ENCODE results near the gene TMEM81.
A peak's percentile ranks its signal among the peaks of the same experiment; 100 is the strongest.

TMEM81 gene

DNA sequence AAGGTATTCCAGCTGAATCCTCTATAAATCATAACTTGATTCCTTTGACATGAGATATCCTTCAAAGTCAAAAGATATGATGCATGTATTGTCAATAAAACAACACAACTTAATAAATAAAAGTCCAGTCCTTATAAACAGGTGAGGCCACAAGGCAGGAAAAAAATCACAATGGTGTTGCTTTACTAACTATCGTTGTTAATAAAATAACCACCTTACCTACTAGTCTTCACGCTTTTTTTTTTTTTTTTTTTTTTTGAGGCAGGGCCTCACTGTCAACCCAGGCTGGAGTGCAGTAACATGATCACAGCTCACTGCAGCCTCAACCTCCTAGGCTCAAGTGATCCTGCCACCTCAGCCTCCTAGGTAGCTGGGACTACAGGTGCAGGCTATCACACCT is at the start of gene TMEM81:
TSS of gene TMEM81 (minus strand) at position 101 of the 400 bp plus-strand sequence. CDS start 140 bp downstream, outside the sequence.
- no peak for DNase-seq (ENCODE audit: low read depth in 3 of 3)

DNA sequence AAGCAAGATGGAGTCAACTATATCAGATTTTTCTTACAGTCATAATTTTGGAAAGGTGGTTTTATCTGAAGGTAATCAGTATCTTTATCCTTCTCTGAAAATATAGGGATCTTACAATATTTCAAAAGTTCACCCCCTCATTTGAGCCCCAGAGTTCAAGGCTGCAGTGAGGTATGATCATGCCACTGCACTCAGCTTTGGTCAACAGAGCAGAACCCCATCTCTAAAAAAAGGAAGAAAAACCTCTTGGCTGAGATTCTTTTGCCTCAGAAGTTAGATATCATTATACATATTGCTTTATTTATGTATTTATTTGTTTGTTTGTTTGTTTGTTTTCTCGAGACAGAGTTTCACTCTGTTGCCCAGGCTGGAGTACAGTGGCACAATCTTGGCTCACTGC is 49.0 kb upstream of the TMEM81 start:
- DNase-seq (ENCODE audit: low read depth in 3 of 3): no peak

- DNase-seq (ENCODE audit: low read depth in 3 of 3): no peak
These were observed 45.3 kb upstream of the TMEM81 start for GRCh38 chr1:205129447-205130029.

- DNase-seq (ENCODE audit: low read depth in 3 of 3): no peak
These were observed 43.8 kb upstream of the TMEM81 start for GRCh38 chr1:205128050-205128449.

DNA sequence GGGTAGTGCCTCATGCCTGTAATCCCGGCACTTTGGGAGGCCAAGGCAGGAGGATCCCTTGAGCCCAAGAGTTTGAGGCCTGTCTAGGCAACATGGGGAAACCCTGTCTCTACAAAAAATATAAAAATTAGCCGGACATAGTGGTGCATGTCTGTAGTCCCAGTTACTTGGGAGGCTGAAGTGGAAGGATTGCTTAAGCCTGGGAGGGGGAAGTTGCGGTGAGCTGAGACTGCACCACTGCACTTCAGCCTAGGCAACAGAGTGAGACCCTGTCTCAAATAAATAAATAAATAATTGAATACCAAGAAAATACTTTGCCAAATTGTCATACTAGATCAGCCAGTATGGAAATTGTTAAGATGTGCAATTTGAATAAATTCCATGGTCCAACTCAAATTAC is 43.4 kb upstream of the TMEM81 start:
- no peak for DNase-seq (ENCODE audit: low read depth in 3 of 3)

DNA sequence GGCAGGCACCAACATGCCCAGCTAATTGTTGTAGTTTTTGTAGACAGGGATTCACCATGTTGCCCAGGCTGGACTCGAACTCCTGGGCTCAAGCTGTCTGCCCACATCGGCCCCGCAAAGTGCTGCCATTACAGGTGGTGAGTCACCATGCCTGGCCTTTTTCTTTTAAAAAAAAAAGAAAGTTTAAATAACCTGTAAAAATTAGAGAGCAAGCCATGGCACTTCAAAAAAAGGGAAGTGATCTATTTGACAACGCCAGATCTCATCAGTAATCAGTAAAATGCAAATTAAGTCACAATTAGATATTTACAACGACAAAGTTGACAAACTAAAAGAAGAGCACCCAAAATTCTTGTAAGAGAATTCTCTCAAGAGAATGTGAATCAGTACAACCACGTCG is 40.5 kb upstream of the TMEM81 start:
- DNase-seq (ENCODE audit: low read depth in 3 of 3): no peak

GRCh38 chr1:205122489-205122882 is 38.2 kb upstream of the TMEM81 start:
- no peak for DNase-seq (ENCODE audit: low read depth in 3 of 3)

DNA sequence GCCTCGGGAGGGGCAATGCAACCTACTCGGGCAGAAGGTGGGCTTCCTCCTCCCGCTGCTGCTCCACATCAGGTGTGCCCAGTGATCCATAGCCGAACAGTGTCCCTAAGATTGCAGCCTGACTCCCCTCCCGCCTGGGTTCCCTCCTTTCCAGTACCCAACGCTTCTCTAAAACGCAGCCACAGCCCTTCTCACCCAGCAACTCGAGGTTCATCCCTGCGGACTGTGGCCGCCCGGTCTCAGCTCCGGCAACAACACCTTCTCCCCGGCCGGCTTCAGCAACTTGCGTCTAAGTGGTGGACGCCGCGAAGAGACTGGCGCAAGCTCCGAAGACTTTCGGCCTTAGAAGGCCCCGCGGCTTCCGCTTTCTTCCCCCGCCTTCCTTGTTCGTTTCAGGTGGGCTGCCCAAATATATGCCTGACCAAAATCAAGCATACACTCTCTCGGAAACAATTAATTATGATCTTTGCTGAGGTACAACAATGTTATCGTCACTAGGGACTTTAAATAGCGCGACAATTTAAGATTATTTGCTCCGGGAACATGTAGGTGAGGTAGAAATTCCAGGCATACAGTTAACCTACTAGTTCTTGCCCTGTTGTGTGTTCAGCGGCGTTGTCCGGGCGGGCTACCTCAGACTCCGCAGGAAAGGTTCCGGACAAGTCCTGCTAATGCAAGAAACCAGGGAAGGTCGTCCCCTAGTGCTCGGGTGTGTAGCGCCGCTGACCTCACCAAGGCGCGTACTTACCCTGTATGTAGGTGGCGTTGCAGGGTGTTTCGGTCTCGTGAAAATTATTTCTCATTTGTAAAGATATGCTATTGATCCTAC is 37.6 kb upstream of the TMEM81 start, which contains the start of gene RBBP5:
TSS of gene RBBP5 (minus strand) at position 319 of the 829 bp plus-strand sequence. CDS start at position 214, 105 bp downstream.
- peak; percentile 89 to 90 (median 90) for DNase-seq (ENCODE audit: low read depth in 3 of 3)

- no peak for DNase-seq (ENCODE audit: low read depth in 3 of 3)
These were observed 34.5 kb upstream of the TMEM81 start for GRCh38 chr1:205118752-205119151.

- DNase-seq (ENCODE audit: low read depth in 3 of 3): no peak
These were observed 27.1 kb upstream of the TMEM81 start for GRCh38 chr1:205111354-205111753.

DNA sequence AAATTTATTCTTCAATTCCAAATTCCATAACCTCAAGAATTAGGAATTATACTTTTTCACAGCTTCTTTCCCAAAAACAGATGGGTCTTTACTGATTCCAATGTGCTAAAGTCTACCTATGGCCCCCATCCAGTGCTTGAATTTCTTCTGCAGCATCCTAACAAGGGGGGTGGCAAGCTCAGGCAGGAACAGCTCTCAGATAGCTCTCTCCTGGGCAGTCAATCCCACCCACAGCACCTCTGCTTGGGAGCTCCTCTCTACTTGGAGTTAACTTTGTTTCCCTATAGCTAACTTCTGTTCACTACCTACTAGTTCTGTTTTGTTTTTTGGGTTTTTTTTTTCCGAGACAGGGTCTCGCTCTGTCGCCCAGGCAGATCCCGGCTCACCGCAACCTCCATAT is 25.5 kb upstream of the TMEM81 start:
- no peak for DNase-seq (ENCODE audit: low read depth in 3 of 3)

DNA sequence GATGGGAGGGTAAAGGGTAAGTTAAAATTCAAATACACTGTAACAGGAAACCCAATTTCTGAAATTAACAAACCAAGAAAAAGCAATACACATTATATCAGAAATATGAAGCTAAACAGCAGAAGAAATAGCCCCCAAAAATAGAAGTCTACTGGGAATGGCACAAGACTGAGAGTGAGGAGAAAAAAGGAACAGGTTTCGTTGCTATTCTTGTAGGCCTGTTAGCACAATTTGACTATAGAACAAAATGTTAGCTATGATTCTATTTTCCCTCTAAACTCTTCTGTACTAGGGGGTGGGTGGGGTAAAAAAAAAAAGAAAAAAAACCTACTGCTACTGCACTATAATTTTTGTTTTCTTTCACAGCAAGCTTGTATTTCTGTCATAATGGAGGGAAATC is 25.0 kb upstream of the TMEM81 start:
- DNase-seq (ENCODE audit: low read depth in 3 of 3): no peak

- DNase-seq (ENCODE audit: low read depth in 3 of 3): no peak
These were observed 24.2 kb upstream of the TMEM81 start for GRCh38 chr1:205108464-205108863.

GRCh38 chr1:205107327-205107726 is 23.1 kb upstream of the TMEM81 start:
- no peak for DNase-seq (ENCODE audit: low read depth in 3 of 3)

DNA sequence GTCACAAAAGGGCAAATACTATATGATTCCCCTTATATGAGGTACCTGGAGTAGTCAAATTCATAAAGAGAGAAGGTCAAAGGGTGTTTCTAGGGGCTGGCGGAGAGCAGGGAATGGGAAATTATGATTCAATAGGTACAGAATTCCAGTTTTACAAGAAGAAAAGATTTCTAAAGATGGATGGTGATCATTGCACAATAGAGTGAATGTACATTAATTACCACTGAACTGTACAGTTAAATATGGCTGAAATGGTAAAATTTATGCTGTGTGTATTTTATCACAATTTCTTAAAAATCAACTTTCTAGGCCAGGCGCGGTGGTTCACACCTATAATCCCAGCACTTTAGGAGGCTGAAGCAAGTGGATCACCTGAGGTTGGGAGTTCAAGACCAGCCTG is 18.1 kb upstream of the TMEM81 start:
- DNase-seq (ENCODE audit: low read depth in 3 of 3): no peak

DNA sequence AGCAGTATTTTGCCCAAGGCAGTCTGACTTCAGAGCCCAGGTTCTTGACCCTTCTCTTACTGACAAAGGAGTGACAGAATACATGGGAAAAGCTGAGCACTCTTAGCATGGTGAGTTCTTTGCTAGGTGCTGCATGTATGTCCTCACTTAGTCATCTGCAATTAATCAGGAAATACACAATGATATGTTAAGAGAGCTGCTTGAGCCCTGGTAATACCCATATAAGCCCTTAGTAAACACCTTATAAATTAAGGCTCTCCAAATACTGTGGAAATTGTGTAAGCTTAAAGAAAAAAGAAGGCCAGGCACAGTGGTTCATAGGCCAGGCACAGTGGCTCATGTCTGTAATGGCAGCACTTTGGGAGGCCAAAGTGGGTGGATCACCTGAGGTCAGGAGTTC is 14.0 kb upstream of the TMEM81 start:
- DNase-seq (ENCODE audit: low read depth in 3 of 3): no peak

GRCh38 chr1:205095422-205095821 is 11.2 kb upstream of the TMEM81 start:
- no peak for DNase-seq (ENCODE audit: low read depth in 3 of 3)

DNA sequence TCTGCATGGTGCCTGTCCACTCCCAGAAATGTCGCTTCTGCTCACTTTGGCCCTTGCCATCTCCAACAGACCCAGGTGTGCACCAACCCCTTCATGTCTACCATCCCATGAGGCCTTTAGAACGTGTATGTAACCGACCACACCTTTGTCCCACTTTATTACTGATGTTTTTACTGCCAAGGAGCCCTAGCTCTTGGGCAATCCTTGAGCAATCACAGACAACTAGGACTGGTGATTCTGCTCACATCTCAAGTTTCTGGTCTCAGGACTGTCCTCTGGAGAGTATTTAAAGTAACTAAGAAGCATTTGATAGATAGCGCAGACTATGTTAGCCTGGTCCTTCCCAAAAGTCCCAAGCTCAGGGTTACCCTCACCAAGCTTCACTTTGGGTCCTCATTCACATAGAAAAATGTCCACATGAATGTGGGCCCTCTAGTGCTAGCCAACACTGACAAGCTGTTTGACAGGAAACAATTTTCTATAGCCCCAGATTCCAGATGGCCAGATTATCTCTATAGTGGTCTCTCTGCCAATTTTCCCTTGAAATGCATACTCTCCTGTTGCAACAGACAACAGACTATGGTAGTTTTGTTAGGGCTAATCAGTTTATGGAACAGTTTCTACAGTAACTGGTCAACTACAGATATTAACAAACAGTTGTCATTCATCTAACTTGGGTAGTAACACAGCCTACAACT is 6.9 kb upstream of the TMEM81 start:
- no peak for DNase-seq (ENCODE audit: low read depth in 3 of 3)

GRCh38 chr1:205088341-205088740 is 4.1 kb upstream of the TMEM81 start:
- no peak for DNase-seq (ENCODE audit: low read depth in 3 of 3)

DNA sequence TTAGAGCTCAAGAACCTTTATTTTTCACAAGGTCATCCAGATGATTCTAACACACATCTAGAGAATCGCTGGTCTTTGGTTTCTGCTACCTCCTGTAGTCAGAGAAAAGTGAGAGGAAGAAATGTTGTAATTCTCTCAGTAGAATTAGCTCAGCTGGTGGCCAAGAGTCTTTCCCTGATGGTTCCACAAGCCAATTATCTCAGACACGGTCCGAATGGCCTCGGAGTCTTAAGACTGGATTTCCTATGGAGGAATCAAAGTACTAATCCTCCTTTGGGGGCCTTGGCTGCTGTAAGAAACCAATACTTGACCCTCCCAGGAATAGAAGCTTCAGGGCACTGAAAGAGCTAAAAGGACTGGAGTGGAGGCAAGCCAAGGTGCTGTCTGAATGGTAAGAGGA is 1.8 kb downstream of the TMEM81 start:
- DNase-seq (ENCODE audit: low read depth in 3 of 3): no peak

DNA sequence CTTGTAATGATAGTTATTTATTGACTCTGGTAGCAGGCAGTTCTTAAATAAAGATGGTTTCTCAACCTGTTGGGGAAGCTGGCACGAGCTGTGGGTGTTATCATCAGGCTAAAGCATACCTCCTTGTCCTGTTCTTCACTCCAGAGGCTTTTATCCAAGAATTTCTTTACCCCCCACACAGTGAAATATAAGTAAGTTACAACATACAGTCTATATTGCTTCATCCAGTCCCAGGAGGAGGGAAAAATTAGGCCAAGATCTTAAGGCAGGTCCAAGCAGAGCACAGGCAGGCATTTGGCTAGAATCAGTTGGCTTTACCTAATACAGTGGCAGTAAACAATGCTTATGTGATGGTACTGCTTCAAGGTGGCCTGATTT is 6.3 kb downstream of the TMEM81 start:
- DNase-seq (ENCODE audit: low read depth in 3 of 3): no peak

- DNase-seq (ENCODE audit: low read depth in 3 of 3): no peak
These were observed 6.9 kb downstream of the TMEM81 start for GRCh38 chr1:205077158-205077933.
